ENCODE measurements around the gene MORC1. TPM values are rescaled to one million over a fixed set of nuclear protein-coding genes. Genes with fewer than 3 reads are reported as not detected.

Gene MORC1
- polyA plus RNA-seq, 1 donor from 2014 or later: not detected

Other genes starting within 250 kb of the MORC1 start
- not detected for gene GUCA1C, start 164.3 kb downstream of the MORC1 start, polyA plus RNA-seq
- not detected for gene C3orf85, start 18.6 kb upstream of the MORC1 start, polyA plus RNA-seq
- not detected for gene DPPA2, start 198.4 kb upstream of the MORC1 start, polyA plus RNA-seq
- gene DPPA4, start 219.4 kb upstream of the MORC1 start, polyA plus RNA-seq: not detected

Measured in IgD-negative memory B cell (primary cell).